AG09319 (cell line): ENCODE measurements around the gene TMBIM1.

Source experiments
- DNase-seq: peaks from one replicate; pipeline ENCODE4 v3.0.0-alpha.2; 2010; ENCODE audit warnings: low read depth; ENCODE audit errors: extremely low read depth
- CTCF ChIP-seq: IDR thresholded peaks from 2 replicates; pipeline ENCODE4 v1.5.1; 2011; ENCODE audit warnings: low read depth, mild to moderate bottlenecking, inconsistent platforms, low read length, moderate library complexity

Gene TMBIM1

GRCh38 chr2:218296847-218297246 is 4.5 kb upstream of the TMBIM1 start:
- no peak for TF ChIP-seq CTCF

GRCh38 chr2:218296200-218296599 is 3.9 kb upstream of the TMBIM1 start:
- DNase-seq: no peak
- no peak for TF ChIP-seq CTCF

More at GRCh38 chr2:218296847-218297246, 4.5 kb upstream of the TMBIM1 start:
- no peak for DNase-seq

- TF ChIP-seq CTCF: no peak
- DNase-seq: no peak
Measured at GRCh38 chr2:218295029-218295428, 2.7 kb upstream of the TMBIM1 start.

GRCh38 chr2:218294430-218295022 is 2.2 kb upstream of the TMBIM1 start:
- TF ChIP-seq CTCF: no peak
- DNase-seq: no peak

GRCh38 chr2:218293715-218294429 is 1.6 kb upstream of the TMBIM1 start:
- no peak for DNase-seq
- TF ChIP-seq CTCF: no peak

- no peak for TF ChIP-seq CTCF
Measured at GRCh38 chr2:218291318-218292047, 820 bp downstream of the TMBIM1 start.

More at GRCh38 chr2:218291318-218292047, 820 bp downstream of the TMBIM1 start:
- DNase-seq: no peak
